Measurements from ENCODE around the gene RO60. TPM values are rescaled to one million over a fixed set of nuclear protein-coding genes. Genes with fewer than 3 reads are reported as not detected.

Gene RO60
- polyA plus RNA-seq, 1 donor = 24.7 TPM

Other genes with a start within 250 kb of the RO60 start
- gene UCHL5, start 252 bp upstream of the RO60 start, polyA plus RNA-seq (ENCODE audit: insufficient read length) = 31.4 TPM
- 14.0 TPM for gene GLRX2, start 45.8 kb downstream of the RO60 start, polyA plus RNA-seq (ENCODE audit: insufficient read length)
- gene CDC73, start 62.4 kb downstream of the RO60 start, polyA plus RNA-seq (ENCODE audit: insufficient read length) = 28.1 TPM
- gene B3GALT2, start 127.0 kb downstream of the RO60 start, polyA plus RNA-seq (ENCODE audit: insufficient read length) = 13.3 TPM

Data from hindlimb muscle (tissue), 1 donor.